Activated naive CD8-positive, alpha-beta T cell (primary cell): ENCODE data around the gene SCYL3.
A peak's percentile ranks its signal among the peaks of the same experiment; 100 is the strongest.

Source experiments
- H3K27ac Mint-ChIP-seq: one replicate; pipeline ENCODE4 v1.8.0; 2021; ENCODE audit warnings: mixed read lengths
- H3K27me3 Mint-ChIP-seq: one replicate; pipeline ENCODE4 v1.8.0; 2021; ENCODE audit warnings: mixed read lengths
- H3K36me3 Mint-ChIP-seq: one replicate; pipeline ENCODE4 v1.8.0; 2021; ENCODE audit warnings: mixed read lengths
- H3K4me1 Mint-ChIP-seq: one replicate; pipeline ENCODE4 v1.8.0; 2021; ENCODE audit warnings: low read depth, mixed read lengths
- H3K4me3 Mint-ChIP-seq: one replicate; pipeline ENCODE4 v1.8.0; 2021; ENCODE audit warnings: mild to moderate bottlenecking, mixed read lengths
- H3K9me3 Mint-ChIP-seq: one replicate; pipeline ENCODE4 v1.8.0; 2021; ENCODE audit warnings: low read depth, mixed read lengths

The SCYL3 gene

DNA sequence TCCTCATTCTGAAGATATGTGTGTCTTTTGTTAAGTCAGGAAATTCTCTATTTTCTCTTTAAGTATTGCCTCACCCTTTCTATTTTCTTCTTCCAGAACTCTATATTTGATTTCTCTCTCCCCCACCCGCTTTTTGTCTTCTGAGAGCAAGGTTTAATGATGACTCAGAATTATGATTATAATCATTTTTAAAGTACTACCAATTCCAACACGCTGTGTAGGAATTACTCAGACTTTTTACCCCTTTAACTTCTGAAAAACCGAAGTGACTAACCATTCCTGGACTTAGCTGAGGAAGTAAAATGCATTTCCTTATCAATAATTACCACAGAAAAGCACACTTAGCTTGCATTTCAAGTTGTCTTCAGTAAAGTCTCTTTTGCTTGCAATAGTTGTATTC lies 20.8 kb upstream of the SCYL3 start:
- H3K4me3 Mint-ChIP-seq = no peak overlapping the region

DNA sequence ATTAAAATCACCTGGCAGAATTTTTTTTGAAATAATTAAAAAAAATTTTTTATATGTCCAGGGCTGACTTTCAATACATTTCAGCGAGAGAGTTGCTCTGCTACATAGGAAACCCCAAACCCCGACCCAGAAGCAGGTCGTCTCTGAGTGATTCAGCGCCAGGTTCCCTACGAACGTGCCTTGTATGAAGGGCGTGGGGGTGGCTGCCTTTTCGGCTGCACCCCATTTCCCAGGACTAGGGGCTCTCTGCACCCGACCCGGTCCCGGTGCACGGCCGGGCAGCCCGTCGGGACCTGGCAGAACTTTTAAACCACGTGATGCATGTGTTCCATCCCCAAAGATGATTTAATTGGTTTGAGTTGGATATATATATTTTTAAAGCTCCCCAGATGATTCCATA lies 15.8 kb upstream of the SCYL3 start:
- Mint-ChIP-seq H3K4me3 (no peak overlapping the region), H3K36me3 (no peaks in the 10 kb centered on the region), H3K27ac (no peak overlapping the region)

More for the DNA sequence above, 20.8 kb upstream of the SCYL3 start:
- no peaks in the 10 kb centered on the region for H3K4me1 Mint-ChIP-seq
- H3K27me3 Mint-ChIP-seq = no peaks in the 10 kb centered on the region
- H3K9me3 Mint-ChIP-seq = no peaks in the 10 kb centered on the region
- H3K36me3 Mint-ChIP-seq = peaks cover 6% of the 10 kb centered on the region
- no peak overlapping the region for H3K27ac Mint-ChIP-seq

DNA sequence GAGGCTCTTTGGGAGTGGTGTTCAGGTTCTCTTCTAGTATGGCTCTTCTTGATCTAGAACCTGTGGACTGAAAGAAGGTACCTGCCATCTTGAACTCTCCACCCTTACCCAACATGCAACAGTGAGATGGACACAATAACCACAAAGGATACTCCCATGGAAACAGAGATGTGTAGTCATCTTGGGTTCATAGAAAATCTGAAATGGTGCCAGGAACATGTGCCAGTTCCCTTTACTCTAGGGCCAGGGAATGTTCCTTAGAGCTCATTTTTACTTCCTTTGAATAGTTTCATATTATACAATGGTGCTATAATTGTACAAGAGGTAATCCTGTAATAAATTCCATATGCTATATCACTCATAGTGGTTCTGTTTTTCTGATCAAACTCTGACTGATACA lies 13.2 kb upstream of the SCYL3 start:
- Mint-ChIP-seq H3K27ac (no peak overlapping the region), H3K9me3 (no peaks in the 10 kb centered on the region), H3K36me3 (no peaks in the 10 kb centered on the region), H3K27me3 (no peaks in the 10 kb centered on the region), H3K4me1 (peaks cover 29% of the 10 kb centered on the region), H3K4me3 (no peak overlapping the region)

More for the DNA sequence above, 15.8 kb upstream of the SCYL3 start:
- Mint-ChIP-seq H3K9me3 (no peaks in the 10 kb centered on the region), H3K4me1 (peaks cover 9% of the 10 kb centered on the region), H3K27me3 (no peaks in the 10 kb centered on the region)

DNA sequence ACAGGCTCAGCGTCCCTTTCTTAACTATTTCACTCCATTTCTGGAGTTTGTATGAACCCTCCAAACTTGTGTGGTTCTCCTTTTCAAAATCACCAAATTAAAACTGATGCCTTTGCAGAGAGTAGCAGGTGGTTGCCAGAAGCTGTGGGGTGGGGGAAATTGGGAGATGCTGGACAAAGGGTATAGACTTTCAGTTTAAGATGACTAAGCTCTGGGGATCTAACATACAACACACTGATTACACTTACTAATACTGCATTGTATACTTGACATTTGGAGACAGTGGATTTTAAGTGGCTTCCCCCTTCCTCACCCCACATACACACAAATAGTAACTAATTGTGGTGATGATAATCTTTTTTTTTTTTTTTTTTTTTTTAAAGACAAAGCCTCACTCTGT lies 11.1 kb upstream of the SCYL3 start:
- no peak overlapping the region for H3K27ac Mint-ChIP-seq
- no peaks in the 10 kb centered on the region for H3K36me3 Mint-ChIP-seq
- no peaks in the 10 kb centered on the region for H3K9me3 Mint-ChIP-seq
- peaks cover 33% of the 10 kb centered on the region for H3K4me1 Mint-ChIP-seq
- H3K27me3 Mint-ChIP-seq = no peaks in the 10 kb centered on the region
- no peak overlapping the region for H3K4me3 Mint-ChIP-seq

DNA sequence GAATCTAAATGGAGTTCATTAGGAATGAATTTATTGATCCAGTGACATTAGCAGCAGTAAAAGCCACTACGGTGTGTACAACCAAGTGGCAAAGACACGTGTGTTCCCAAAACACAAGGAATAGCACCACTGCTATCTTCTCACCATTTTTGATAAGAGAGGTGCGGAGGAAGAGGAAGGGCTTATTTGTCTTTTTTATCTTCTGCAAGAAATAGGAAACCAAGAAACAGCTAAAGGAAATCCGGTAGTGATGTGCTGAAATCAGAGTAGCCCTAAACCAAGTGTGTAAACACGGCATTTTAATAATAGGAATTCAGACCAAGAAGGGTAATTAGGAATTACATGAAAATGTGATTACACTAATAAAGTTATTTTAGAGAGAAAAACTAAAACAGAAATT lies 9.1 kb upstream of the SCYL3 start:
- H3K4me1 Mint-ChIP-seq = peaks cover 23% of the 10 kb centered on the region
- H3K27me3 Mint-ChIP-seq = no peaks in the 10 kb centered on the region
- peak overlapping the region; percentile 48 for H3K4me3 Mint-ChIP-seq
- peak overlapping the region; percentile 67 for H3K27ac Mint-ChIP-seq
- no peaks in the 10 kb centered on the region for H3K36me3 Mint-ChIP-seq
- no peaks in the 10 kb centered on the region for H3K9me3 Mint-ChIP-seq

DNA sequence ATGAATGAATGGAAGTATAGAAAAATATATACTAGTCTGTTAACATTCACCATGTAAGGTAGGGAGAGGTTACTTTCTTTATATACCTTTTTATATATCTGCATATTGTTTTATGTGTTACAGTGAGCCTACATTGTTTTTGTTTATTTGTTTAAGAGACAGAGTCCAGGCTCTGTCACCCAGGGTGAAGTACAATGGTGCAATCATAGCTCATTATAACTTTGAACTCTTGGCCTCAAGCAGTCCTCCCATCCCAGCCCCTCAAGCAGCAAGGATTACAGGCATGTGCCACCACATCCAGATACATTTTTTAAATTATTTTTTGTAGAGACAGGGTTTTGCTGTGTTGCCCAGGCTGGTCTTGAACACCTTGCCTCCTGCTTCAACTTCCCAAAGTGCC lies 7.4 kb upstream of the SCYL3 start:
- Mint-ChIP-seq H3K9me3 (no peaks in the 10 kb centered on the region), H3K4me1 (peaks cover 23% of the 10 kb centered on the region), H3K27me3 (no peaks in the 10 kb centered on the region), H3K4me3 (no peak overlapping the region), H3K36me3 (no peaks in the 10 kb centered on the region), H3K27ac (no peak overlapping the region)

DNA sequence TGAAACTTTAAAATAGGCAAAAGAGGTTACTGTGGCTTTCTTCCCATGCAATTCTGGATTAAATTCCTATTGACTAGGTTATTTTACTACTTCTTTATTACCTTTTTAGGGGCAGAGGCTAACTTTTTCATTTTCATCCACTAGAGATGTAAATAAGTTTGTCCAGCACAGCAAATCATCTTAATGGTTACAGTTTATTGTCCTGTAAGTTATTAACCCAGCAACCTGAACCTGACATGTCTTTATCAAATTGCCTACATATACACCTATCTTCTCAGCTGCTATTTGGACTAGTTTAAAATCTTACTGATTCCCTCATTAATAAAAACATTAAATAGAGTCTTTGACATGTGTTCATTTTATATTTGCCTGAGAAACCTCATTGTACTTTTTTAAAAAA lies 6.9 kb upstream of the SCYL3 start:
- Mint-ChIP-seq H3K9me3 (no peaks in the 10 kb centered on the region), H3K27me3 (no peaks in the 10 kb centered on the region), H3K27ac (no peak overlapping the region), H3K36me3 (no peaks in the 10 kb centered on the region), H3K4me1 (peaks cover 23% of the 10 kb centered on the region), H3K4me3 (no peak overlapping the region)

DNA sequence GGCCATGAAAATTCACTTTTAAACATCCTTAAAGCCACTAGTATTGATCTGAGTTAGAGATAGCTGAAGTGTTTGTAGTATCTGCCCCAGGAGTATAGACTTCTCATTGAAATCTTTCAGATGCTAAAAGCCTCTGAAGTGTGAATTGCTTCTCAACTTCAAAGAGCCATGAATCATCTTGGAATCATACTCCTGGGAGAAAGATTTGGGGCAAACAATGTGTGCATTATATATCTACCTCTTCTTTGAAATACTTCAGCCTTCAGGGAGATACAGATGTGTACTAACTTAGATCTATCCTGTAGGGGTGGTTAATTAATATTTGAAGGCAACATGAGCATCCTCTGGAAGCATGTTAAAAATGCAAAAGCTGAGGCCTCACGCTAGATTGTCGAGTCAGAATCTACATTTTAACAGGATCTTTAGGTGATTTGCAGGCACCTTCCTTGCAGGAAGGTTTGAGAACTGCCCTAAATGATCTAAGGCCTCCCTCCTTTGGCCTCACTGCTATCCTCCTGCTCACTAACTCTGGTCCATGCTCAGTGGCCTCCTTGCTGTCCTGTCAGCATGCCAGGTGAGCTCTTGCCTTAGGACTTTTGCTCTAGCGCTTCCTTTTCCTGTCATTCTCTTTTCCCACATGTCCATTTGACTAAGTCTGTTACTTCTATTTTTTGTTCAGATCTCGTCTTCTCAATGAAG lies 6.0 kb upstream of the SCYL3 start:
- H3K27ac Mint-ChIP-seq = no peak overlapping the region
- H3K9me3 Mint-ChIP-seq = no peaks in the 10 kb centered on the region
- peaks cover 27% of the 10 kb centered on the region for H3K4me1 Mint-ChIP-seq
- no peaks in the 10 kb centered on the region for H3K27me3 Mint-ChIP-seq
- no peak overlapping the region for H3K4me3 Mint-ChIP-seq
- H3K36me3 Mint-ChIP-seq = no peaks in the 10 kb centered on the region

DNA sequence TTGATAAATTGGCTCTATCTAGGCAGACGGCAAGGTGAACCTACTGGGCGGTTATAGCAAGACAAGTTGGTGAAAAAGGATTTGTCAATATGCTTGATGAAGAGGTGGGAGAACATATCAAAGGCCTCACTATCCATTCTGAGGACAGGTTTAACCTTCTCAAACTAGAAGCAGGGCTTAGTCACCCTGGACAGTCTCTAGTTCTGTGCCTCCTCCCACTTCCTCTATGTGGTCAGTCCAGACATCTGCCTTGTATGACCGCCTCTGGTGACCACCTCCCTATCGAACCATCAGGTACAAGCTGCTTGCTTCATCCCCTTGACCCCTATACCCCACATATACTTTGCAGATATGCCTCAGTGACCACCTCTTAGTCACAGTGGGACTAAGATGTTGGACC lies 2.3 kb upstream of the SCYL3 start:
- no peaks in the 10 kb centered on the region for H3K36me3 Mint-ChIP-seq
- H3K27ac Mint-ChIP-seq = no peak overlapping the region
- H3K4me1 Mint-ChIP-seq = peaks cover 28% of the 10 kb centered on the region
- H3K9me3 Mint-ChIP-seq = no peaks in the 10 kb centered on the region
- H3K27me3 Mint-ChIP-seq = no peaks in the 10 kb centered on the region
- no peak overlapping the region for H3K4me3 Mint-ChIP-seq

DNA sequence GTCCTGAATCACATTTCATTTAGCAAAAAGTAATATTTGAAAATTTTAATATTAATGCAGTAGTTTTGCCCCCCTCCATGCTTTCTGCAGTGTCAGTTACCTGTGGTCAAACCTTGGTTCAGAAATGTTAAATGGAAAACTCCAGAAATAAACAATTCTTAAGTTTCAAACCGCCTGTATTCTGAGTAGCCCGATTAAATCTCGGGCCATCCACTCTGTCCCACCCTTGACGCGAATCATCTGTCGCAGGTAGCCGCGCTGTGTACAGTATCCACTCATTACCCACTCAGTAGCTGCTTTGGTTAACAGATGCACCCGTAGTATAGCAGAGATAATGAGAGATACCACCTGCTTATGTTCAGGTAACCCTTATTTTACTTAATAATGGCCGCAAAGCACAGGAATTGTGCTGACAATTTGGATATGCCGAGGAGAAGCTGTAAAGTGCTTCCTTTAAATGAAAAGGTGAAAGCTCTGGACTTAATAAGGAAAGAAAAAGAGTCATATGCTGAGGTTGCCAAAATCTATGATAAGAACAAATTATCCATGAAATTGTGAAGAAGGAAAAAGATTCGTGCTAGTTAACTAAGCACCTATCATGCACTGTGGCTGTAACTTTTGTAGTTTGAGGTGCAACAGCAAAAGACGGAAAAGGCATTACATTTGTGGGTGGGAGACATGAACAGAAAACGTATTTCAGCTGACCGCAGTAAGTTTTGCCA lies 889 bp upstream of the SCYL3 start:
- H3K27me3 Mint-ChIP-seq = no peaks in the 10 kb centered on the region
- peaks cover 41% of the 10 kb centered on the region for H3K4me1 Mint-ChIP-seq
- no peaks in the 10 kb centered on the region for H3K36me3 Mint-ChIP-seq
- H3K27ac Mint-ChIP-seq = peak overlapping the region; percentile 100
- H3K4me3 Mint-ChIP-seq = peak overlapping the region; percentile 97
- no peaks in the 10 kb centered on the region for H3K9me3 Mint-ChIP-seq

DNA sequence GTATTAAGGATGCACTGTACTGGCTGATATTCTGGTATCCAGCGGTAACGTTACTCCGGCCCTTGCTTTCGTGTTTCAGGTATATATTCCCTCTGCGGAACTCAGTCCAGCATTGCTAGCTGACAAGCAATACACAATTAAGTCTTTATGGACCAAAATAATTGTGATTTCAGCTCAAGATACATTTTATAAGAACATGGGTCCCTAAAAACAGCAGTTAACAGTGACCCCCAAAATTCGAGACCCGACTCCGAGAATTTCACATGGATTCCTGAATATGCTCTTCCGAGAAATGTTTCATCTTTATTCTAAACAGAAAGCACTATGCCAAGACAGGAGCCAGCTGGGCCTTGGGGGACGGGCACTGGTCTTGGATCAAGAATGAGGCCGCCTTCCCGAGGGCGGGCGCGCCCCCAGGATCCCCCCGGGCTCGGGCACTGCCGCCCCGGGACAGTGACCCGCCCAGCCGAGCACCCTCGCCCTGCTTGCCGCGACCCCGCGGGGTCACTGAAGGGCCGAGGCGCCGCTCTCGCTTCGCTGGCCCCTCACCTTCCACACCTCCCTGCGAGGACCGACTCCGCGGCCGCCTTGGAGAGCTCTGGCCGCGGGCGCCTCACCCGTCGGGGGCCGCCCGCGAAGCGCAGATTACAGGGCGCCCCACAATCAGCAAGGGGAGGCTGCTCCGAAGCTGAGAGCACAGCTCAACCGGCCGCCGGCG lies 610 bp downstream of the SCYL3 start:
- Mint-ChIP-seq H3K9me3 (no peaks in the 10 kb centered on the region), H3K36me3 (peaks cover 2% of the 10 kb centered on the region), H3K4me3 (peak overlapping the region; percentile 90)

DNA sequence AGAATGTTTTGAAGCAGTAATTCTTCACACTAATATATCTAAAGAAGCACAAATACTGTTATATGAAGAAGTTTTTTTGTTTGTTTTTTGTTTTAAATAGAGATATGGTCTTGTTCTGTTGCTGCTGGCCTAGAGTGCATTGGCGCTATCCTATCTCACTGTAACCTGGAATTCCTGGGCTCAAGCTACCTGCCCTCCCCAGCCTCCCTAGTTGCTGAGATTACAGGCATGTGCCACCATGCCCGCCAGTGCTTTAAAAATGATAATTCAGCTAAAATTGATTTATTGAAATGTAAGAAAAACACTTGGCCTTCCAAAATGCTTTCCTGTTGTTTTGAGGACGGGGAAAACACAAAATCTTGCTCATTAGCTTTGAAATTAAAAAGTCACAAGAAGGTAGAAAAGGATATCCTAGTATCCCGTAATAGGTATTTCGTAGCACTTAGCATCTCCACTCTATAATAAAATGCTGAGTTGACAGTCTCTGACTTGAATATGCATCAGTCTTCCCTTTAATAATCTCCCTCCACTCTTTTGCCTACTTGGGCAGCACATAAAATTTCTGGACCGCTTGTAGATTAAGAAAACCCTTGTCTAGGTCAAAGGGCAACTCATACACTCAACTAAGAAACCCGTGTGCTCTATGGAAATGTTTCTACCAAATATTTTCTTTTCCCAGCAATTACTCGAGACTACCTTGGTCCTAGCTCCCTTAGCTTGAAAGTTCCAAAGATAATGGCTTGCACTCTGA lies 1.3 kb downstream of the SCYL3 start:
- Mint-ChIP-seq H3K27me3 (no peaks in the 10 kb centered on the region), H3K4me1 (peaks cover 57% of the 10 kb centered on the region)

More for the DNA sequence above, 610 bp downstream of the SCYL3 start:
- Mint-ChIP-seq H3K27me3 (no peaks in the 10 kb centered on the region), H3K4me1 (peaks cover 56% of the 10 kb centered on the region), H3K27ac (peak overlapping the region; percentile 97)

DNA sequence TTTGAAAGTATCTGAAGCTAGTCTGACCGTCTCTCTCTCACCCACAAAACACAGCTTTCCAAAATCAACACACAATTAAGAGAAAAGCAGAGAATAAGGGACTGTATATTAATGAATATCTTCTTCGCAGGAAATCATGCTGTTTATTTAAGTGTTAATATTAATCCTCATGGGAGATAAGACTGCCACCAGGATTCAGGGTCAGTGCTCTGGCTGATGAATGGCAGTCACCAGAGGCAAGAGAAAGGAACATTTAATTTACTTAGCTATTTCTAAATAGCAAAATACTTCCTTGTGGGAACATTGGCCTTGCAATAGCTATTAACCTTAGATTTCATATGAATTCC lies 2.2 kb downstream of the SCYL3 start:
- Mint-ChIP-seq H3K27me3 (no peaks in the 10 kb centered on the region), H3K4me1 (peaks cover 60% of the 10 kb centered on the region), H3K27ac (peak overlapping the region; percentile 97), H3K9me3 (no peaks in the 10 kb centered on the region), H3K36me3 (peaks cover 8% of the 10 kb centered on the region), H3K4me3 (peak overlapping the region; percentile 90)

More for the DNA sequence above, 1.3 kb downstream of the SCYL3 start:
- peaks cover 5% of the 10 kb centered on the region for H3K36me3 Mint-ChIP-seq
- peak overlapping the region; percentile 97 for H3K27ac Mint-ChIP-seq
- H3K4me3 Mint-ChIP-seq = peak overlapping the region; percentile 90
- H3K9me3 Mint-ChIP-seq = no peaks in the 10 kb centered on the region

DNA sequence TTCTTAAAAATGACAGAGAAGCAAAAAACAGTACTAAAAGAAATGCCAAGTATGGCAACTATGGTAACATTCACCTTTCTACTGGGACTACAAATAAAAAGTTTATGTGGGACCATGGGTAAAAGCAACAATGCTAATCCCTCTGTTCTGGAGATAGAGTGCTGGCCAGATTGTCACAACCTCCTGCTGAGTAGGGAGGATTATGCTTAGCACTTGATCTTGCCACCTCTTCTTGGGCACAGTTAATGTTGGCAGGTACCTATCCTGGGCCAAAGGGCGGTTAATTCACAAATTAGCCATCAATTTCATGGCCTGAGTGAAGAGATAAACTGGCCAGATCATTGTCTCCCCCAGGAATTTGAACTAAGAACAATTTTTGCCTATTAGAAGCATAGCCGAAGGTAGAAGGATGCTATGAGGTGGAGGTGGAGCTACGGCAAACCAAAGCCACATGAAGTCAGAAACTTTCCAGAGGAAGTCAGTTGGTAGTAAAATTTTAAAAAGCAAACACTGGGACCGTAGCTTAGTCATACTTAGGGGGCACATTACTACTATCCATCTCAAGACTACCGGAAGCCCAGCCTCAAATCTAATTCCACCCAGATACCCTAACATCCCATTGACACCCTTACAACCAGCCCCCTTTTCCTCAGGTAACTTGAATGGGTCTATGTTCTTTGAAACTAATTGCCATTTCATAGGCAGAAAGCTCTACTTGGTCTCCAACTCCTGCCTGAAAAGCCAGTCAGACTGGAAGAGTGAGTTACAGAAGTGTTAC lies 2.7 kb downstream of the SCYL3 start:
- Mint-ChIP-seq H3K36me3 (peaks cover 11% of the 10 kb centered on the region), H3K27me3 (no peaks in the 10 kb centered on the region), H3K4me3 (peak overlapping the region; percentile 90), H3K4me1 (peaks cover 64% of the 10 kb centered on the region), H3K27ac (peak overlapping the region; percentile 97), H3K9me3 (no peaks in the 10 kb centered on the region)
